ENCODE data around the gene CKB. TPM values are rescaled to one million over a fixed set of nuclear protein-coding genes. Genes with fewer than 3 reads are reported as not detected.

Gene CKB
- total and polyA plus RNA-seq, 9 of the 15 experiments (the other 6 are each of a cell fraction or from before 2014, with no cell fraction given): 23.9 to 692 (median 132) TPM

DNA sequence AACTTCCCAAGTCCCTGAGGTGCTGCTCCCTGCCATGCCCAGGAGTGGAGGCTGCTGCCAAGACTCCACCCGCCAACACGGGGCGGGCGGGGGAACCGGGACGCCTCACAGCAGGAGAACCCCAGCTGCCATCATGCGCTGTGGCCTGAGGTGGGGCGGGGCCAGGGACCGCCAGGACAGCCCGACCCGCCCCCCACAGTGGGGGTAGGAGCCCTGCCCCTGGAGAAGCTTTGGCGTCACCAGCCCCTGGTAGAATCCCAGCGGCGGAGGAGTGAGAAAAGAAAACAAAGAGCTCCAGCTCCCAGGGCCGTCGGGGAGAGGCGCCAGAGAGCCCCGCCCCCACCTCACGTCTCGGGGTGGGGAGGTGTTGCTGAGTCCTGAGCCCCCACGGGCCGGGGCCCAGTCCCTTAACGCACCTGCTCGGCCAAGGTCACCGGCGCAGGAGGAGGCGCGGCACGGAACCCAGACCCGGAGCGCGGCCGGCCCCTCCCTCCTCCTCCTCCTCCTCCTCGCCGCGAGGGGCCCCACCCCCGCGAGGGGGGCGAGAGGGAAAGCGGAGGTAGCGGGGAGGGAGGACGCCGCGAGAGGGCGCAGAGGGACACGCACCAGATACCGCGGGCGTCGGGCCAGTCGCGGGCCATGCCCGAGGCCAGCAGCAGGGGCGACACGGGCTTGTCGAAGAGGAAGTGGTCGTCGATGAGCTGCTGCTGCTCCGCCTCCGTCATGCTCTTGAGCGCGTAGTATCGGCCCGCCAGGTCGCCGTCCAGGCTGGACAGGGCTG is 1.8 kb downstream of the CKB start (continued):
- TF ChIP-seq ZBED1 (IDR thresholded peaks at IDR 0.05) (peak; percentile 61; the same call in 1 of the 2 replicates), ZBTB8A (IDR thresholded peaks at IDR 0.05; ENCODE audit: partially characterized antibody) (no peak), CTBP1 (IDR thresholded peaks at IDR 0.05; ENCODE audit: borderline replicate concordance) (peak; percentile 91), NFRKB (IDR thresholded peaks at IDR 0.05; ENCODE audit: low read depth) (no peak), TAF15 (IDR thresholded peaks at IDR 0.05; ENCODE audit: low read depth, low read length) (no peak), ARNT (IDR thresholded peaks at IDR 0.05) (no peak), RFX7 (CRISPR knock-in tag; IDR thresholded peaks at IDR 0.05) (no peak), TEAD1 (CRISPR knock-in tag; IDR thresholded peaks at IDR 0.05) (peak in 1 of 2 experiments; percentile 78; a peak in 2 of 4 replicates), ZNF41 (CRISPR knock-in tag; conservative IDR thresholded peaks at IDR 0.05) (no peak), SUPT5H (IDR thresholded peaks at IDR 0.05) (0 out of 2 replicates have a peak, but pooled peaks have one; percentile 30), CREB1 (IDR thresholded peaks at IDR 0.05) (no peak), CREB1 (CRISPR knock-in tag; IDR thresholded peaks at IDR 0.05) (peak; percentile 41; the same call in 1 of the 2 replicates), KAT2B (IDR thresholded peaks at IDR 0.05; ENCODE audit: low read depth, low read length) (no peak), SMAD2 (IDR thresholded peaks at IDR 0.05; ENCODE audit: low read depth, low read length) (no peak), RBFOX2 (IDR thresholded peaks at IDR 0.05; ENCODE audit: low read depth, low read length) (peak; percentile 82), PCBP2 (IDR thresholded peaks at IDR 0.05; ENCODE audit: low read depth, low read length, poor library complexity, severe bottlenecking) (no peak), POLR2H (tag; IDR thresholded peaks at IDR 0.05; ENCODE audit: low read depth) (no peak), TCF7 (IDR thresholded peaks at IDR 0.05; ENCODE audit: borderline replicate concordance) (no peak), ZC3H4 (CRISPR knock-in tag; IDR thresholded peaks at IDR 0.05; ENCODE audit: borderline replicate concordance) (0 out of 2 replicates have a peak, but pooled peaks have one; percentile 78), PHF21A (IDR thresholded peaks at IDR 0.05; ENCODE audit: borderline replicate concordance, low read depth) (no peak), ZNF282 (CRISPR knock-in tag; IDR thresholded peaks at IDR 0.05) (no peak)
- TF ChIP-seq, protein P1, sequence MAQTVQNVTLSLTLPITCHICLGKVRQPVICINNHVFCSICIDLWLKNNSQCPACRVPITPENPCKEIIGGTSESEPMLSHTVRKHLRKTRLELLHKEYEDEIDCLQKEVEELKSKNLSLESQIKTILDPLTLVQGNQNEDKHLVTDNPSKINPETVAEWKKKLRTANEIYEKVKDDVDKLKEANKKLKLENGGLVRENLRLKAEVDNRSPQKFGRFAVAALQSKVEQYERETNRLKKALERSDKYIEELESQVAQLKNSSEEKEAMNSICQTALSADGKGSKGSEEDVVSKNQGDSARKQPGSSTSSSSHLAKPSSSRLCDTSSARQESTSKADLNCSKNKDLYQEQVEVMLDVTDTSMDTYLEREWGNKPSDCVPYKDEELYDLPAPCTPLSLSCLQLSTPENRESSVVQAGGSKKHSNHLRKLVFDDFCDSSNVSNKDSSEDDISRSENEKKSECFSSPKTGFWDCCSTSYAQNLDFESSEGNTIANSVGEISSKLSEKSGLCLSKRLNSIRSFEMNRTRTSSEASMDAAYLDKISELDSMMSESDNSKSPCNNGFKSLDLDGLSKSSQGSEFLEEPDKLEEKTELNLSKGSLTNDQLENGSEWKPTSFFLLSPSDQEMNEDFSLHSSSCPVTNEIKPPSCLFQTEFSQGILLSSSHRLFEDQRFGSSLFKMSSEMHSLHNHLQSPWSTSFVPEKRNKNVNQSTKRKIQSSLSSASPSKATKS (CRISPR knock-in tag; IDR thresholded peaks at IDR 0.05): no peak
- TF ChIP-seq, protein P2, sequence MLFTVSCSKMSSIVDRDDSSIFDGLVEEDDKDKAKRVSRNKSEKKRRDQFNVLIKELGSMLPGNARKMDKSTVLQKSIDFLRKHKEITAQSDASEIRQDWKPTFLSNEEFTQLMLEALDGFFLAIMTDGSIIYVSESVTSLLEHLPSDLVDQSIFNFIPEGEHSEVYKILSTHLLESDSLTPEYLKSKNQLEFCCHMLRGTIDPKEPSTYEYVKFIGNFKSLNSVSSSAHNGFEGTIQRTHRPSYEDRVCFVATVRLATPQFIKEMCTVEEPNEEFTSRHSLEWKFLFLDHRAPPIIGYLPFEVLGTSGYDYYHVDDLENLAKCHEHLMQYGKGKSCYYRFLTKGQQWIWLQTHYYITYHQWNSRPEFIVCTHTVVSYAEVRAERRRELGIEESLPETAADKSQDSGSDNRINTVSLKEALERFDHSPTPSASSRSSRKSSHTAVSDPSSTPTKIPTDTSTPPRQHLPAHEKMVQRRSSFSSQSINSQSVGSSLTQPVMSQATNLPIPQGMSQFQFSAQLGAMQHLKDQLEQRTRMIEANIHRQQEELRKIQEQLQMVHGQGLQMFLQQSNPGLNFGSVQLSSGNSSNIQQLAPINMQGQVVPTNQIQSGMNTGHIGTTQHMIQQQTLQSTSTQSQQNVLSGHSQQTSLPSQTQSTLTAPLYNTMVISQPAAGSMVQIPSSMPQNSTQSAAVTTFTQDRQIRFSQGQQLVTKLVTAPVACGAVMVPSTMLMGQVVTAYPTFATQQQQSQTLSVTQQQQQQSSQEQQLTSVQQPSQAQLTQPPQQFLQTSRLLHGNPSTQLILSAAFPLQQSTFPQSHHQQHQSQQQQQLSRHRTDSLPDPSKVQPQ (CRISPR knock-in tag; IDR thresholded peaks at IDR 0.05; ENCODE audit: borderline replicate concordance): no peak
- TF ChIP-seq, protein P3, sequence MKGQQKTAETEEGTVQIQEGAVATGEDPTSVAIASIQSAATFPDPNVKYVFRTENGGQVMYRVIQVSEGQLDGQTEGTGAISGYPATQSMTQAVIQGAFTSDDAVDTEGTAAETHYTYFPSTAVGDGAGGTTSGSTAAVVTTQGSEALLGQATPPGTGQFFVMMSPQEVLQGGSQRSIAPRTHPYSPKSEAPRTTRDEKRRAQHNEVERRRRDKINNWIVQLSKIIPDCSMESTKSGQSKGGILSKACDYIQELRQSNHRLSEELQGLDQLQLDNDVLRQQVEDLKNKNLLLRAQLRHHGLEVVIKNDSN (CRISPR knock-in tag; IDR thresholded peaks at IDR 0.05): no peak; the same call in 1 of the 2 replicates
